ENCODE results near the gene AOC2.
"Not testable (repeated sequence)": the region's sequence is repeated elsewhere in the genome, so short reads cannot be mapped to it uniquely, and the experiment has no call there.

Gene AOC2

GRCh38 chr17:42832213-42832933, 12.0 kb upstream of the AOC2 start:
- DNase-seq: no peak

- DNase-seq: peak; percentile 92 to 95 (median 95)
Measured at GRCh38 chr17:42832934-42833766, 11.2 kb upstream of the AOC2 start, which contains the start of gene PSME3. TSS of gene PSME3 (plus strand) at chr17:42833397. CDS start at chr17:42833632, 235 bp downstream.

- DNase-seq: no peak
Measured at GRCh38 chr17:42833767-42834422, 10.5 kb upstream of the AOC2 start.

GRCh38 chr17:42835732-42836131, 8.6 kb upstream of the AOC2 start:
- no peak for DNase-seq

GRCh38 chr17:42841975-42842685, 2.2 kb upstream of the AOC2 start:
- DNase-seq: no peak

GRCh38 chr17:42843358-42843934, 934 bp upstream of the AOC2 start:
- peak; percentile 55 to 80 (median 70) for DNase-seq

GRCh38 chr17:42844761-42845555, 578 bp downstream of the AOC2 start:
- DNase-seq: no peak

GRCh38 chr17:42845556-42845917, 1.2 kb downstream of the AOC2 start:
- no peak for DNase-seq

- peak; percentile 36 to 63 (median 48) for DNase-seq
Measured at GRCh38 chr17:42845918-42846593, 1.7 kb downstream of the AOC2 start.

- peak; percentile 59 to 81 (median 70) for DNase-seq
Measured at GRCh38 chr17:42846594-42847280, 2.4 kb downstream of the AOC2 start.

- no peak for DNase-seq
Measured at GRCh38 chr17:42848093-42848492, 3.7 kb downstream of the AOC2 start.

GRCh38 chr17:42849031-42849430, 4.7 kb downstream of the AOC2 start:
- DNase-seq: no peak

- DNase-seq: no peak
Measured at GRCh38 chr17:42849451-42850181, 5.2 kb downstream of the AOC2 start.

- DNase-seq: no peak
Measured at GRCh38 chr17:42850954-42851353, 6.6 kb downstream of the AOC2 start, which contains the start of gene AOC3. TSS of gene AOC3 (plus strand) at chr17:42851199. CDS start at chr17:42851344, 145 bp downstream.

- DNase-seq: not testable (repeated sequence)
Measured at GRCh38 chr17:42851371-42852240, 7.2 kb downstream of the AOC2 start.

- DNase-seq: no peak
Measured at GRCh38 chr17:42852351-42852750, 8.0 kb downstream of the AOC2 start.

GRCh38 chr17:42853004-42853403, 8.6 kb downstream of the AOC2 start:
- DNase-seq: peak; percentile 57 to 80 (median 62)

GRCh38 chr17:42853597-42853967, 9.2 kb downstream of the AOC2 start:
- DNase-seq: no peak
